Renal cortex interstitium (tissue), 11 donors: ENCODE measurements around the gene LEKR1. TPM values are rescaled to one million over a fixed set of nuclear protein-coding genes. Genes with fewer than 3 reads are reported as not detected.

Source experiments
- DNase-seq, 11 donors: peaks; one replicate each; pipeline ENCODE4 v3.0.0-alpha.2; 2013; ENCODE audit warnings: low read depth in 9 of 11, low spot score in 4 of 11; ENCODE audit errors: extremely low read depth in 1 of 11
- polyA plus RNA-seq, 3 donors: library from polyadenylated mRNA; unstranded; fragments of 120-200 nt; gene quantifications; one replicate each; pipeline ENCODE4 v1.2.1, GENCODE V29; 2013; ENCODE audit not compliant: insufficient read length in 3 of 3

Gene LEKR1
- polyA plus RNA-seq, 3 donors = 1.2 to 2.6 (median 2.2) TPM

- no peak for DNase-seq
Measured at GRCh38 chr3:157086060-157086750, 260.1 kb downstream of the LEKR1 start.

- DNase-seq = no peak
Measured at GRCh38 chr3:157086775-157087174, 260.6 kb downstream of the LEKR1 start.

GRCh38 chr3:157087373-157087772, 261.2 kb downstream of the LEKR1 start:
- no peak for DNase-seq

GRCh38 chr3:157087780-157088600, 261.8 kb downstream of the LEKR1 start:
- no peak for DNase-seq

GRCh38 chr3:157088601-157089454, 262.7 kb downstream of the LEKR1 start:
- peak; percentile 87 to 96 (median 93) for DNase-seq

- DNase-seq = no peak
Measured at GRCh38 chr3:157089455-157090221, 263.5 kb downstream of the LEKR1 start.

- no peak for DNase-seq
Measured at GRCh38 chr3:157091083-157091833, 265.1 kb downstream of the LEKR1 start.

GRCh38 chr3:157092230-157092629, 266.1 kb downstream of the LEKR1 start:
- no peak for DNase-seq

GRCh38 chr3:157093096-157093495, 266.9 kb downstream of the LEKR1 start:
- no peak for DNase-seq

- DNase-seq = no peak
Measured at GRCh38 chr3:157094301-157094700, 268.1 kb downstream of the LEKR1 start.

- no peak for DNase-seq
Measured at GRCh38 chr3:157094751-157095480, 268.8 kb downstream of the LEKR1 start.

Other genes with a start within 250 kb of the LEKR1 start
- gene TIPARP, start 151.8 kb upstream of the LEKR1 start, polyA plus RNA-seq = 10 to 100 TPM; 24.1 to 28.6 (median 25.2) TPM